Erythroblast (primary cell): ENCODE data around the gene OR2T33.
"Not testable (repeated sequence)": the region's sequence is repeated elsewhere in the genome, so short reads cannot be mapped to it uniquely, and the experiment has no call there.

Experiments used
- GATA1 ChIP-seq: IDR thresholded peaks from 2 replicates; pipeline ENCODE4 v1.6.1; 2011; ENCODE audit warnings: low read depth, mild to moderate bottlenecking, control low read depth, low read length, moderate library complexity
- POLR2A ChIP-seq: IDR thresholded peaks from 2 replicates; pipeline ENCODE4 v1.6.1; 2011; ENCODE audit warnings: mild to moderate bottlenecking, low read length

- TF ChIP-seq POLR2A, GATA1: not testable (repeated sequence)
These were observed 18.5 kb downstream of the OR2T33 start for GRCh38 chr1:248259309-248259708.
